IPS-NIHi7 (cell line): ENCODE measurements around the gene TMEM258.

Source experiments
- DNase-seq: peaks from one replicate; pipeline ENCODE4 v3.0.0; 2012; ENCODE audit warnings: mixed read lengths; ENCODE audit errors: extremely low spot score

The TMEM258 gene

GRCh38 chr11:61757213-61757862 lies 35.1 kb downstream of the TMEM258 start:
- no peak for DNase-seq

DNA sequence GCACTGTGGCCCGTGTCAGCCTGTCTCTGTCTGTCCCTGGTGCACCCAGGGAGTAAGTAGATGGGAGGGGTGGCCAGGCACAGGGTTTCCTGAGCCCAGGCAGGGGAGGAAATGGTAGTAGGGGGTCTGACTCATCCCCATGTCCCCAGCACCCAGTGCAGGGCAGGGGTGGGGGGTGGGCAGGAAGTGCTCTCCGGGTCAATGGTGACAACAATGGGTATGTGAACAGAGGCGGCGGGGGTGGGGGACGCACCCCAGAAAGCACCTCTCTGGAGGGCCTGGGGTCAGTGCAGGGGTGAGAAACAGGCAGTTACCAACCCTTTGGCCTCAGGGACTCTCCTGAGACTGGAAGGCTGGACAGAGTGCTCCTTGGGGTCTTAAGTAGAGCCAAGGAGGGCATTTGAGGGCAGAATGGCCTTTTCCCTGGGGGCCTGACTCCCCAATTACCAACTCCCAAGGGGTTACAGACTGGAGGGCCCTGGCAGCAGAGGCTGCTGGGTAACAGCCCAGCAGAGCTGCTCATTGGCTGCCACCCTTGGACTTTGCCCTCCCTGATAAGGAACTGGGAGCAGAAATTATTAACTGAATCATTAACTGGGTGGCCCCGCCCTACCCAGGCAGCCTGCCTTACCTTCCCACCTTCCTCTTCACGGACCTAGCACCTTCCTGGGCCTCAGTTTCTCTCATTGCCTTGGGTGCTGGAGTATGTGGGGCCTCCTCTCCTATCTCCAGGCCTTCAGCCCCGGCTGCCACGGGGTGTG lies 35.8 kb downstream of the TMEM258 start:
- DNase-seq: peak; percentile 40

DNA sequence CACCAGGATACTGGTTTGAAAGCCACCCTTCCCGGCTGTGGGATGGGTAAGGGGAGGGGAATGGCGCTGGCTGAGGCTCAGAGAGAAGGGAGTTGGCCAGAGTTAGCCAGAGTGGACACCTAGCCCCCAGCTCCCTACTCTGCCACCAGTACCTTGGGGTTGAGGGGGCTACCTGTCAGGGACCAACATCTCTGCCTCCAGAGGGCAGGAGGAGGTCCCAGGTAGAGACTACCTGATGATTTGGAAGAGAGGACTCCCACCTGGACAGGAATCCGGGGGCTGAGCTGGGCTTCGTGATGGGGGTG lies 36.3 kb downstream of the TMEM258 start:
- DNase-seq: no peak

DNA sequence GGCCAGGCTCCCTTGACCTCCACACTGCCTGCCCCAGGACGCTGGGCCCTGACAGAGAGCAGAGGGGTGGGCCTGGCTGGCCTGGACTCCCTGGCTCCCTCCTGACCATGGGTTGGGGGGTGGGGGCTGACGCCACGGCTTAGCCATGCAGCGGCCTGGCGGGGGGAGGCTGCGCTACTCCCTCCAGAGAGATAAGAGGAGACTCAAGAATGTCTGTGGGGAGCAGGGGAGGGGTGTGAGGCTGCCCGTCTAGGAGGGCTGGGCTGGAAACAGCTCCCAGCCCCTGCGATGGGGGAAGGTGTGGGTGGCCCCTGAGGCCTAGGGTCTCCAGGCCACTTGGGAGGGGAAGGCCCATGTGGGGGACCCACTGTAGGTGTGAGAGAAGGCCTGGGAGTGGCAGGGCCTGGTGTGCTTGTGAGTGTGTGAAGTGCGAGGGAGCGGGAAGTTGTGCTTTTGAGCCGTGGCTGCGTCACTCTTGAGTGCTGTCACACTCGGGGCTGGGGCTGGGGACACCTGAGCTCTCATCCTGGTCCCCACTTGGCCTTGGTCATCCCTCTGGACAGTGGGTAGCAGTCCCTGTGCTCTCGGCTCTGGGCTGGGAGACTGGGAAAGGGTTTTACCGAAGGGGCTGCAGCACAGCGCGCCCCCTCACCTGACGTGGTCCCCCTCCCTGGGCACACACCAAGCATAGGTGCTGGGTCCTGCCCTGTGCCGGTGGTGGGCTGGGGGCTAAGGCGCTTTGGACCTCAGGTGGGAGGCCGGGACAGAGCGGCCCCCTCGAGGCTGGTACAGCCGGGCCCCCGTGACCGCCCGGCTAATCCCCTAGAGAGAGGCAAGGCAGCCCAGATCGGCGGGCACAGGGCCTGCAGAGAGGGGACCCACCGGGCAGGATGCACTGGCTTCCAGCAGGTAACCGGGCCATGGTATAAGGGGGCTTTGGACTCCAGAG lies 37.6 kb downstream of the TMEM258 start:
- peak; percentile 38 for DNase-seq

DNA sequence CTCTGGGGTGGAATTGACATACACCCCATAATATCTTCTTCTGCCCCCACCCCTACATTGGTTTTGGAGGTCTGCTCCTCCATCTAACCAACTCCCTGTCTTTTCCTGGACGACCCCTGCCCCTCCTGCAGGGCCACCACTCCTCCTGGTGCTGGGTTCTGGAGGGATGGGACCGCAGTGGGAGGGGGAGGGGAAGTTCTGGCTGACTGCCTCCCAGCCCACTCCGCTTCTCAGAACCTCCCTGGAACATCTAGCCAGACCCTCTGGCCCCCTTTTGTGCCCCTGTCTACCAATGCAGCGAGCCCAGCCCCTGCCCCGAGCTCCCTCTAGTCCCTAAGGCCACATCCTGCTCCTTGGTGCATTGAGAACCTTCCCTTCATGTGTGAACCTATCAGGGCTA lies 38.7 kb downstream of the TMEM258 start:
- no peak for DNase-seq

- DNase-seq: no peak
Observed at GRCh38 chr11:61752925-61753521, 39.4 kb downstream of the TMEM258 start.

- DNase-seq: peak; percentile 78
Observed at GRCh38 chr11:61752117-61752924, 40.1 kb downstream of the TMEM258 start, which contains the start of gene MYRF. MYRF (plus strand) TSS chr11:61752636; CDS start chr11:61752745, 109 bp downstream.

DNA sequence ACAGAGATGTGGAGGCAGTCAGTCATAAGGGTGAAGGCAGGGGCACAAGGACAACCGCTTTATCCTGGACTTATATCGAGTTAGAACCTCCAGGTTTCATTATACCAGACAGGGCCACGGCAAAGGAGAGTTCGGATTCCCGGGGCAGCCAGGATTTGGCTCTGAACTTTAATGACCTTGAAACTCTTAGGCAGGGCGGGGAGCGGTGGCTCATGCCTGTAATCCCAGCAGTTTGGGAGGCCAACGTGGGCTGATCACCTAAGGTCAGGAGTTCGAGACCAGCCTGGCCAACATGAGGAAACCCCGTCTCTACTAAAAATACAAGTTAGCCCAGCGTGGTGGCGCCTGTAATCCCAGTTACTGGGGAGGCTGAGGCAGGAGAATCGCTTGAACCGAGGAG lies 41.0 kb downstream of the TMEM258 start:
- no peak for DNase-seq

DNA sequence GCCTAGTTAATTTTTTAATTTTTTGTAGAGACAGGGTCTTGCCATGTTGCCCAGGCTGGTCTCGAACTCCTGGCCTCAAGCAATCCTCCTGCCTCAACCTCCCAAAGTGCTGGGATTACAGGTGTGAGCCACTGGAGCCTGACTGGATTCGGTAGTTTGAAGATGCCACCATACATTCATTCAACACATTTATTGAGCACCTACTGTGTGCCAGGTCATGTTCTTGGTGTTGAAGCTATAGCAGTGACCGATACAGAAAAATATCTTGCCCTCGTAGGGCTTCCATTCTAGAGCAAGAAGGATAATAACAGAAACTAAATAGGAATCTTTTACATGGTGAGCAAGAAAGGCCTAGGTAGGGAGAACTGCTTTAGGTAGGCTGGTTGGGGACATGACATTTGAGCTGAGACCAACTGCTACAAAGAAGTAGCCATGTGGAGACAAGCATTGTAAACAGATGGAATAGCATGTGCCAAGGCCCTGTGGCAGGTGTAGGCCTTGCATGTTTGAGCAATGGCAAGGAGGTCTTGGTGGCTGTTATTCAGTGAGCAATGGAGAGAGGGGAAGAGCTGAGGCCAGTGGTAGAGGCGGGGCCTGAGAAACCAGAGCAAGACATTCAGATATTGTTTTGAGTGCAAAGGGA lies 41.6 kb downstream of the TMEM258 start:
- DNase-seq: no peak

DNA sequence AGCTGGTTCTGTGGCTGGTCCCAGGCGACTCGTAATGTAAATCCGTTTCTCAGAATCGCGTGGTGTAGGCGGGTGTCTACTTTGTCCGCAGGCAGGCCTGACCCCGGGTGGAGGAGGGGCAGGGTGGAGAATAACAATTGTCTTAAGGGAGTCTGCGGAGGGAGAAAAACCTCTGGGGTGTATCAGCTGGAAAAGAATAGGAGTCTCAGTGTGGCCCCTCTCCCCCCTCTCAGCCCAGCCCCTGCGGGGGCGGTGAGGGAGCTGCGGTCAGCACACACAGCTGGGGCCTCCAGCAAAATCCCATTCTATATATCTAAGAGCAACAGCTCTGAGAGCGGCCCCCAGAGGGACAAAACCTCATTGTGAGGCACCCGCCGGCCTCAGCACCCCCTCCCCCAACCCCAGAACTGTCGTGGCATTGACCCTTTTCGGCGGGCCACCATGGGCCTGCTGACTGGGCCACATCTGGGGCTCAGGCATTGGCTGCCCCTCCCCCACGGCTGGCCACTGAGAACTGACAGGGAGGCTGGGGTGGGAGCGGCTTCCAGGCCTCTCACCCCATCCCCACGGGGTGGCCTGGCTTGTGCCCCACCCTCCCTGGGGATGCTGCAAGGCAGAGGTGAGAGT lies 42.7 kb downstream of the TMEM258 start:
- no peak for DNase-seq

DNA sequence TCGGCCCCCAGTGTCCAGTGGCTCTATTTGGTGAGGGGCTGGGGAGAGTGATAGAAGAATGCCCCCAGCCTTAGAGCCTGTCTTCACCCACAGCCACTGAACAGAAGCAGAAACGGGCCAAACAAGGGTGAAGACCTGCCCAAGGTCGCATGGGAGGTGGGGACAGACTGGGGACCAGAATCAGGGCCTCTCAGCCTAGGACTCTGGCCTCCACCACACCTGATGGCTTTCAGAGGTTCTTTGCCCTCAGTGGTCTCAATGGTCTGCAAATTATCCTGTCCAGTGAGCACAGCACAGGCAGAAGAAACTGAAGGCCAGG lies 44.5 kb downstream of the TMEM258 start:
- DNase-seq: no peak

DNA sequence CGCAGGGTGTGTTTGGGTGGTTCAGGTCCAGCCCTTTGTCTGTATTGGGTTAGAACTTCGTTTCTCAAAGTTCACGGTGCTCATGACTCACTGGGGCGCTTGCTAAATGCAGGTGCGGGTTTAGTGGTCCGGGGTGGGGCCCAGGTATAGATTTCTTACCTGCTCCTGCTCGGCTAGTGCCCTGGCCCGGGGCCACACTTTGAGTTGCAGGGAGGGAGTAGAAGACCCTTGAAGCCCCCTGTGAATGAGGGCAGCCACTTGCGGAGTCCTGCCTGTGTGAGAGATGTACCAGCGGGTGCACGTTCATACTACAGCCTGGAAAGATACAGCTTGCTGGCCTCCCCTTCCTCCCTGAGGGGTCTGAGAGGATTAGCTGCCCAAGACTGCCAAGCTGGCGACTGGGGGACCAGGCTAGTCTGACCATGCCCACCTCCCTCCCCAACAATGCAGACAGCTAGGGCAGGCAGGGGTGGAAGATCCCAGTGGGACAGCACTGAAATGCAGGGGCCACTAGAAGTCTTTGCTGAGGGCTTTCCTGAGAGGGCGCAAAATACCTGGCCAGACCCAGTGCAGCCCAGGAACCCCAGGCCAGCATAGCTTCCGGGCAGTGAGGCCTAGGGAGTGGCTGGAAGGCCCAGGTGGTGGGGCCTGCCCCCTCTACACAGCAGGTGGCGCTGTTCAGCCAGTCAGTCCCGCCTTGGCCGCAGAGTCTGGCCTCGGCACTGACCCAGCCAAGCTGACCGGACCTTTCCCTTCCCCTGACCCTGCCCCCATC lies 45.0 kb downstream of the TMEM258 start:
- peak; percentile 93 for DNase-seq

DNA sequence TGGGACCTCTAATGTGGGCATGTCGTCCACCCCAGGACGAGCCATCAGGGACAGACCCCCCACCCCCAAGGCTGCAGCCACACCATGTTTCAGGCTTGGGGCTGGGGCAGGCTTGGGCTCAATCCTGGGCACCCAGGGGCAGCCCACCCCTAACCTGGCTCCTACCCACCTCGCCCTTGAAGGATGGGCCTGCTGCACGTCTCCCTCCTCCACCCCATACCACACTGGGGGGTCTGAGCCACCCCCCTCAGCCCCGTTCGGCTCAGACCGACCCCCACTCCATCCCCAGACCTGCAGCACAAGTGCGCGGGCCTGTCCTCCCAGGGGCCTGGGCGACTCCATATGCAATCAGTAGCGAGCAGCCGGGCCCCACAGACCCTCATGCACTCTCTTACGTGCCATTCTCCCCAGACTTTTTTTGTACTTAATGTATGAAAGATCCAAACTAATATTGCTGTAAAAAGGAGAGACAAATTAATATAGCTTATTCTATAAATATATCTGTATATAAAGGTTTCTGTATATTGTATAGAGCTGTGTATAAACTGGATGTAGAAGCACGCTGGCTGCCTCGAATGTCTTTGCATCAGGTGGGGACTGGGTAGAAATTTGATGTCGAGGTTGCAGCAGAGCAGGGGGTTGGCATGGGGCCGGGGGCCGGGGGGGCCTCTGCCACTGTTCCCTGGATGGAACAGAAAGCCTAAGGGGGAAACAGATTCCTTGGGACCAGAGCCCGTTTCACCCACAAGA lies 45.8 kb downstream of the TMEM258 start:
- no peak for DNase-seq

DNA sequence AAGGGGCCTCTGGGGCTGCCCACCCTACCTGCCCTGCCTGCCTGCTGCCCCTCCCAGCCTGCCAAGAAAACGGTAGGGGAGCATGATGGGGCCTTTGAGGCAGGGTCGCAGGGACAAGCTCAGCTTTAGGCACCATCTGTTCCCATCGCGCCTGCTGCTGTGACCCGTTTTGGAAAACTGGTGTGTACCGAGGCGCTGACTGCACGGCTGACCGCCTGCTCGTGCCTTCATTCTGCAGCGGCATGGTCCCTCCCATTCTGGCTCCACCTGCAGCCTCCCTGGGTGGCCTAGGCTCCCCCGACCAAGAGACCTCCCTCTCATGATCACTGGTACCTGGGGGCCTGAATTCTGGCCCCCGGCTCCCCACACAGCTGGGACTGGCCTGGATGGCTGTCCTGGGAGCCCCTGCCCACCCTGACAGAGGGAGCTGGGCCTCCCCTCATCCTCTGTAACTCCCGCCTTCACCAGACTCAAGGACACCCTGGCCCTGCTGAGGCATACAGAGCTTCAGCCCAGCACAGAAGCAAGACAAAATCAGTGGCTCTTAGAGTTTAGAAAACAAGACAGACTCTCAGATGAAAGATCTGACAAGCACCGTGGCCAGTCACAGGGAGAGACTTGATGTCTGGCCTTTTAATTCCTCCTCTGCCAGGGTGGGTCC lies 46.5 kb downstream of the TMEM258 start:
- DNase-seq: no peak

DNA sequence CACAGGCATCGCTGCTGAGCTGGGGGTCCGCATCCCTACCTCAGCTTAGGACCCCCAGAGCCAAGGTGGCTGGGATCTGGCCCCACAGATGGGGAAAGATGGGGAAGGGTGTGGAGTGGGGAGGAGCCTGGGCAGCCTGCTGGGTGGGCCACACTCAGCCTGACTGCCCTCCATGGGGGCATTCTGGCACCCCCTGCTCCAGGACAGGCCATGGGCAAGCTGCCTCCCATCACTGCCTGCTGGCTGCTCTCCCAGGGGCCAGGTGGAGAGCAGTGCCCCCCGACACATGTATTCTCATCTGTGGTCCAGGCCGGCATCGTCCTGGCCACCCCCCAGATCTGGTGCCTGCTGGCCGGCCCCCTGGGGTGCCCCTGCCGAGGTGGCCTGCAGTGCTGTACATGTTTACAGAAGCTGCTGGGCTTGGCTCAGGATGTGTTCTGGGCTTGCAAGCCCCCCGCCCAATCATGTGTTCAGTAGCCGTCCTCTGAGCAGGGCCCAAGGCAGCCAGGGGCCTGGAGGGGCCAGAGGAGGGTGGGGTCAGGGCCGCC lies 47.7 kb downstream of the TMEM258 start:
- DNase-seq: no peak

GRCh38 chr11:61744181-61744580 lies 48.2 kb downstream of the TMEM258 start:
- no peak for DNase-seq

- no peak for DNase-seq
Observed at GRCh38 chr11:61743486-61744095, 48.8 kb downstream of the TMEM258 start.

GRCh38 chr11:61742391-61742790 lies 50.0 kb downstream of the TMEM258 start:
- no peak for DNase-seq
